ENCODE results near the gene MYT1. TPM values are rescaled to one million over a fixed set of nuclear protein-coding genes. Genes with fewer than 3 reads are reported as not detected.

MYT1 gene
- total and polyA plus RNA-seq, 2 of the 13 experiments (the other 11 are each of a cell fraction or from before 2014, with no cell fraction given) = 0.58 to 2.5 TPM

- TF ChIP-seq TFAP4 (IDR thresholded peaks at IDR 0.05; ENCODE audit: borderline replicate concordance, low read depth) (peak; percentile 7; the same call in 1 of the 2 replicates), HMG20B (CRISPR knock-in tag; conservative IDR thresholded peaks at IDR 0.05) (0 out of 2 replicates have a peak, but pooled peaks have one; percentile 38), NFE2L1 (CRISPR knock-in tag; IDR thresholded peaks at IDR 0.05; ENCODE audit: borderline replicate concordance) (peak; percentile 90), EP300 (IDR thresholded peaks at IDR 0.05; ENCODE audit: low read depth in 2 of 2, low read length in 2 of 2) (0 out of 4 replicates have a peak, but pooled peaks of 1 of the 2 experiments have one; percentile 24), EP300 (CRISPR knock-in tag; IDR thresholded peaks at IDR 0.05; ENCODE audit: borderline replicate concordance) (no peak; the same call in none of the 2 replicates), MZF1 (CRISPR knock-in tag; IDR thresholded peaks at IDR 0.05; ENCODE audit: borderline replicate concordance) (no peak), HOXA7 (CRISPR knock-in tag; IDR thresholded peaks at IDR 0.05) (no peak), ZNF704 (CRISPR knock-in tag; IDR thresholded peaks at IDR 0.05; ENCODE audit: borderline replicate concordance) (no peak), ELF1 (CRISPR knock-in tag; IDR thresholded peaks at IDR 0.05) (no peak), JUND (CRISPR knock-in tag; IDR thresholded peaks at IDR 0.05) (0 out of 2 replicates have a peak, but pooled peaks have one; percentile 52), GABPA (IDR thresholded peaks at IDR 0.05; ENCODE audit: low read depth, low read length) (no peak), GABPA (CRISPR knock-in tag; IDR thresholded peaks at IDR 0.05; ENCODE audit: low read depth) (no peak), KDM2A (CRISPR knock-in tag; IDR thresholded peaks at IDR 0.05; ENCODE audit: borderline replicate concordance, low read depth) (peak; percentile 95), ZNF441 (CRISPR knock-in tag; IDR thresholded peaks at IDR 0.05; ENCODE audit: borderline replicate concordance) (peak; percentile 27; the same call in 1 of the 2 replicates), ZNF503 (CRISPR knock-in tag; IDR thresholded peaks at IDR 0.05) (no peak; the same call in none of the 2 replicates), ATRX (CRISPR knock-in tag; IDR thresholded peaks at IDR 0.05; ENCODE audit: borderline replicate concordance) (no peak), ZNF264 (CRISPR knock-in tag; IDR thresholded peaks at IDR 0.05) (no peak), NFE2L2 (IDR thresholded peaks at IDR 0.05; ENCODE audit: low read length) (no peak), XRCC5 (optimal IDR thresholded peaks at IDR 0.05; ENCODE audit: low read length) (peak; percentile 81)
- TF ChIP-seq, protein P1, sequence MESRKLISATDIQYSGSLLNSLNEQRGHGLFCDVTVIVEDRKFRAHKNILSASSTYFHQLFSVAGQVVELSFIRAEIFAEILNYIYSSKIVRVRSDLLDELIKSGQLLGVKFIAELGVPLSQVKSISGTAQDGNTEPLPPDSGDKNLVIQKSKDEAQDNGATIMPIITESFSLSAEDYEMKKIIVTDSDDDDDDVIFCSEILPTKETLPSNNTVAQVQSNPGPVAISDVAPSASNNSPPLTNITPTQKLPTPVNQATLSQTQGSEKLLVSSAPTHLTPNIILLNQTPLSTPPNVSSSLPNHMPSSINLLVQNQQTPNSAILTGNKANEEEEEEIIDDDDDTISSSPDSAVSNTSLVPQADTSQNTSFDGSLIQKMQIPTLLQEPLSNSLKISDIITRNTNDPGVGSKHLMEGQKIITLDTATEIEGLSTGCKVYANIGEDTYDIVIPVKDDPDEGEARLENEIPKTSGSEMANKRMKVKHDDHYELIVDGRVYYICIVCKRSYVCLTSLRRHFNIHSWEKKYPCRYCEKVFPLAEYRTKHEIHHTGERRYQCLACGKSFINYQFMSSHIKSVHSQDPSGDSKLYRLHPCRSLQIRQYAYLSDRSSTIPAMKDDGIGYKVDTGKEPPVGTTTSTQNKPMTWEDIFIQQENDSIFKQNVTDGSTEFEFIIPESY (CRISPR knock-in tag; IDR thresholded peaks at IDR 0.05) = no peak
- TF ChIP-seq, protein P2, sequence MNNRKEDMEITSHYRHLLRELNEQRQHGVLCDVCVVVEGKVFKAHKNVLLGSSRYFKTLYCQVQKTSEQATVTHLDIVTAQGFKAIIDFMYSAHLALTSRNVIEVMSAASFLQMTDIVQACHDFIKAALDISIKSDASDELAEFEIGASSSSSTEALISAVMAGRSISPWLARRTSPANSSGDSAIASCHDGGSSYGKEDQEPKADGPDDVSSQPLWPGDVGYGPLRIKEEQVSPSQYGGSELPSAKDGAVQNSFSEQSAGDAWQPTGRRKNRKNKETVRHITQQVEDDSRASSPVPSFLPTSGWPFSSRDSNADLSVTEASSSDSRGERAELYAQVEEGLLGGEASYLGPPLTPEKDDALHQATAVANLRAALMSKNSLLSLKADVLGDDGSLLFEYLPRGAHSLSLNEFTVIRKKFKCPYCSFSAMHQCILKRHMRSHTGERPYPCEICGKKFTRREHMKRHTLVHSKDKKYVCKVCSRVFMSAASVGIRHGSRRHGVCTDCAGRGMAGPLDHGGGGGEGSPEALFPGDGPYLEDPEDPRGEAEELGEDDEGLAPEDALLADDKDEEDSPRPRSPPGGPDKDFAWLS (CRISPR knock-in tag; IDR thresholded peaks at IDR 0.05; ENCODE audit: borderline replicate concordance) = no peak; the same call in none of the 2 replicates
Observed at GRCh38 chr20:64255361-64256281, 91.4 kb downstream of the MYT1 start, which contains the start of gene PCMTD2 (continued).

All from HepG2 (cell line).